SU-DHL-6 (cell line): ENCODE data around the gene EBF3.

ENCODE experiments used
- H2AFZ ChIP-seq: fragments of 200-600 bp; sonication (generic); 2 replicates; pipeline ENCODE4 v1.6.1; 2014; ENCODE audit warnings: low read depth, mild to moderate bottlenecking, moderate library complexity, mixed read lengths, antibody characterized with exemption, low read length; ENCODE audit not compliant: severe bottlenecking
- H3F3A ChIP-seq: fragments of 200-600 bp; shearing (Covaris generic); 2 replicates; pipeline ENCODE4 v1.6.0; 2016; ENCODE audit warnings: antibody characterized with exemption, mild to moderate bottlenecking; ENCODE audit not compliant: insufficient read depth
- H3K27ac ChIP-seq: fragments of 200-600 bp; sonication (generic); 2 replicates; pipeline ENCODE4 v1.5.1; 2016; ENCODE audit warnings: low read depth, mild to moderate bottlenecking, low read length, moderate library complexity, mixed read lengths
- H3K27me3 ChIP-seq: fragments of 200-600 bp; sonication (generic), shearing (Covaris generic); 2 replicates; pipeline ENCODE4 v1.6.0; 2014; ENCODE audit warnings: mild to moderate bottlenecking, low read length
- H3K36me3 ChIP-seq: fragments of 200-600 bp; sonication (generic); 2 replicates; pipeline ENCODE4 v1.6.1; 2014; ENCODE audit warnings: mild to moderate bottlenecking, low read length, mixed read lengths
- H3K4me2 ChIP-seq: fragments of 300-600, 200-600 bp; shearing (Covaris generic), sonication (generic); 2 replicates; pipeline ENCODE4 v1.6.0; 2014; ENCODE audit warnings: low read length, low read depth, mild to moderate bottlenecking; ENCODE audit not compliant: poor library complexity, severe bottlenecking
- H3K4me3 ChIP-seq: fragments of 200-600 bp; sonication (generic); 2 replicates; pipeline ENCODE4 v1.5.1; 2014; ENCODE audit warnings: antibody characterized with exemption, low read length, mild to moderate bottlenecking, mixed read lengths; ENCODE audit not compliant: insufficient read depth, poor library complexity, severe bottlenecking
- H3K79me2 ChIP-seq: fragments of 200-600 bp; sonication (generic); 2 replicates; pipeline ENCODE4 v1.6.1; 2014; ENCODE audit warnings: mild to moderate bottlenecking, low read length, moderate library complexity; ENCODE audit not compliant: insufficient read depth
- H3K9ac ChIP-seq: fragments of 200-600 bp; sonication (generic); 2 replicates; pipeline ENCODE4 v1.7.0; 2014; ENCODE audit warnings: mild to moderate bottlenecking, low read length
- H3K9me2 ChIP-seq: fragments of 200-600 bp; sonication (generic); replicated peaks from 2 replicates; pipeline ENCODE4 v1.6.1; 2014; ENCODE audit warnings: low read length; ENCODE audit not compliant: insufficient read depth
- H3K9me3 ChIP-seq: fragments of 200-600 bp; sonication (generic); 2 replicates; pipeline ENCODE4 v1.6.1; 2014; ENCODE audit warnings: low read length, mixed read lengths; ENCODE audit not compliant: insufficient read depth
- H4K20me1 ChIP-seq: fragments of 200-600 bp; sonication (generic); 2 replicates; pipeline ENCODE4 v1.6.1; 2014; ENCODE audit warnings: low read depth, mild to moderate bottlenecking, antibody characterized with exemption, low read length, moderate library complexity, mixed read lengths
- EZH2phosphoT487 ChIP-seq: fragments of 200-600 bp; sonication (generic), shearing (Covaris generic); conservative IDR thresholded peaks from 2 replicates; pipeline ENCODE4 v1.6.1; 2018; ENCODE audit warnings: mild to moderate bottlenecking, antibody characterized with exemption, low read length, moderate library complexity, mixed read lengths
- TF ChIP-seq, protein P1 (sequence below): fragments of 200-600 bp; sonication (generic); IDR thresholded peaks from one replicate; pipeline ENCODE4 v1.5.1; 2017; ENCODE audit warnings: antibody characterized with exemption, mild to moderate bottlenecking, low read length, moderate library complexity; ENCODE audit not compliant: insufficient read depth, poor library complexity, severe bottlenecking

Gene EBF3

DNA sequence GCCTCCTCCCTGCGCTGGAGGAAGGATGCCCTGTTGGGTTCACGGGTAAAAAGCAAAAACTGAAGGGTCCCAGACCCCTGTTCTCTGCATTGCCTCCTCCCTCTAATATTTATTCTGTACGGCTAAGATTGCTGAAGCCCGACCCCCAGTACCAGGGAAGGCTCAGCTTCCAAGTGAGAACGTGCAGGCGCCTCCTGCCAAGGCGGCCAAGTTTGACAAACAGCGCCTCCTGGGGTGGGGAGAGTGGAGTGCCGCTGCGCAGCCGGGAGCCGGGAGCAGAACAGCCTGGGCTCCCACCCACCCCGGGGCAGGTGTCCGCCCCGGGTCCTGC, 4.7 kb upstream of the EBF3 start:
- no peak overlapping the region for H2AFZ ChIP-seq
- H3K27me3 ChIP-seq: no peaks in the 10 kb centered on the region
- no peak overlapping the region for H3K4me3 ChIP-seq
- H3K27ac ChIP-seq: no peak overlapping the region
- H3K9me2 ChIP-seq: no peaks in the 10 kb centered on the region
- H3K79me2 ChIP-seq: no peaks in the 10 kb centered on the region
- no peaks in the 10 kb centered on the region for H3K9me3 ChIP-seq
- TF ChIP-seq EZH2phosphoT487: no peak
- TF ChIP-seq, protein P1, sequence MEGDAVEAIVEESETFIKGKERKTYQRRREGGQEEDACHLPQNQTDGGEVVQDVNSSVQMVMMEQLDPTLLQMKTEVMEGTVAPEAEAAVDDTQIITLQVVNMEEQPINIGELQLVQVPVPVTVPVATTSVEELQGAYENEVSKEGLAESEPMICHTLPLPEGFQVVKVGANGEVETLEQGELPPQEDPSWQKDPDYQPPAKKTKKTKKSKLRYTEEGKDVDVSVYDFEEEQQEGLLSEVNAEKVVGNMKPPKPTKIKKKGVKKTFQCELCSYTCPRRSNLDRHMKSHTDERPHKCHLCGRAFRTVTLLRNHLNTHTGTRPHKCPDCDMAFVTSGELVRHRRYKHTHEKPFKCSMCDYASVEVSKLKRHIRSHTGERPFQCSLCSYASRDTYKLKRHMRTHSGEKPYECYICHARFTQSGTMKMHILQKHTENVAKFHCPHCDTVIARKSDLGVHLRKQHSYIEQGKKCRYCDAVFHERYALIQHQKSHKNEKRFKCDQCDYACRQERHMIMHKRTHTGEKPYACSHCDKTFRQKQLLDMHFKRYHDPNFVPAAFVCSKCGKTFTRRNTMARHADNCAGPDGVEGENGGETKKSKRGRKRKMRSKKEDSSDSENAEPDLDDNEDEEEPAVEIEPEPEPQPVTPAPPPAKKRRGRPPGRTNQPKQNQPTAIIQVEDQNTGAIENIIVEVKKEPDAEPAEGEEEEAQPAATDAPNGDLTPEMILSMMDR: no peak
- no peaks in the 10 kb centered on the region for H3K36me3 ChIP-seq
- no peaks in the 10 kb centered on the region for H3F3A ChIP-seq
- H3K9ac ChIP-seq: no peak overlapping the region
- H3K4me2 ChIP-seq: no peak overlapping the region
- no peaks in the 10 kb centered on the region for H4K20me1 ChIP-seq

DNA sequence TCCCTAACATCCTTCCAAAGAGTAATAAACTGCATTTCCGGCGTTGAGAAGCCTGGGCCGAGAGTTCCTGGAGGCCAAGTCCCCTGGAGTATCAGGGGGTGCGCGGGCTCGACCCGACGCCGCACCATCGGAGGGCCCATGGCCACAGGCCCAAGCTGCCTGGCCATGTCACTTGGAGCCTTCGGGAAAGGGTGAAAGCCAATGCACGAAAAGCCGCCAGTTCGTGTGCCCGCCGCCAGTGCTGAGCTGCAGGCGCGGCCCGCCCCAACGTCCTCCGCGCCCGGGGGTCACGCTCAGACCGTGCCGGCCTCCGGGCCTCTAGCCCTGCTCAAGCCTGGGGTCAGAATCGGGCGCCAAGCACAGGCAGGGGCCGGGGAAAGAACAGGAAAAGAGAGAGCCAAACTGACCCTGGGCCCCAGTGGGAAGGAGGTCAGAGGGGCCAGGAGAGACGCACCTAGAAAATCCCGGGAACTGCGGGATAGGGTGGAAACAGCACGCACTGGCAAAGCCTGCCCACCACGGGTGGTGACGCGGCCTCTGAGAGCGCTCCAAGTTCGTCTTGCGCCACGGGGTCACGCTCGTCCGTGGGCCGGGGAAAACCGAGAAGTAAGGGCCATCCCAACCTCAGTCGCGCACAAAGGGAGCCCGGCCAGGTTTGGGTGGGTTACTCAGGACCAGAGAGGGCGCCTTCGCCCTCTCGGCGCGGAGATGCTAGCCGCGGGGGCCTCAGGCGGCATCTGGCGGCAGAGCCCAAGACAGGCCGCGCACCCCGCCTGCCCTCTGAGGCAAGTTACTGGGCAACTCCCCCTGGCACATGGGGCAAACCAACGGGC, 4.2 kb upstream of the EBF3 start:
- Histone ChIP-seq H3K27me3 (no peaks in the 10 kb centered on the region), H3K9ac (no peak overlapping the region)

DNA sequence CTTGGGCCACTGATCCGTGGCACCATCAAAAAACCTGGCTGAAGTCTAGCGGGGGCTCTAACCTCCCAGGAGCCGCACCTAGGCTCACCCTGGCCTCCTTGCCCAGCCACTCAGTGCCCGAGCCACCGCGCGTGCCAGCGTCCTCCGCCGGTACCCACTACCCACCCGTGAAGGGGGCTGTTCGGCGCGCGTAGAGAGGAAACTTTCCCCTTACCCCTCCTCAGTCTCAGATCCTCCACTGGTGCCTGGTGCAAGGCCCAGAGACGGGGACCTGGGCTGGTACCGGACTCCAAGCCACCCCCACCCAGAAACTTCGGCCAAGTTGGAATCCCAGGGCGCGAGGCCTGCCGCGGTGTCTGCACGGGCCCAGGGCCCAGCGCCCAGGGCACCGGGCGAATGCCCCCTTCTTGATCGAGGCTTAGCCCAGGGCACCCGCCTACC, 3.5 kb upstream of the EBF3 start:
- Histone ChIP-seq H3K9ac (no peak overlapping the region), H3K9me2 (no peaks in the 10 kb centered on the region), H3K27me3 (no peaks in the 10 kb centered on the region), H4K20me1 (no peaks in the 10 kb centered on the region), H3K79me2 (no peaks in the 10 kb centered on the region), H3K27ac (no peak overlapping the region), H3K4me3 (no peak overlapping the region), H2AFZ (no peak overlapping the region), H3K36me3 (no peaks in the 10 kb centered on the region), H3K4me2 (no peak overlapping the region), H3K9me3 (no peaks in the 10 kb centered on the region), H3F3A (no peaks in the 10 kb centered on the region)
- TF ChIP-seq, protein P1: no peak
- no peak for TF ChIP-seq EZH2phosphoT487

More for the DNA sequence above, 4.2 kb upstream of the EBF3 start:
- Histone ChIP-seq H3K79me2 (no peaks in the 10 kb centered on the region), H4K20me1 (no peaks in the 10 kb centered on the region), H3K27ac (no peak overlapping the region), H3K9me2 (no peaks in the 10 kb centered on the region), H3K4me2 (no peak overlapping the region), H3K9me3 (no peaks in the 10 kb centered on the region), H2AFZ (no peak overlapping the region), H3K36me3 (no peaks in the 10 kb centered on the region), H3K4me3 (no peak overlapping the region), H3F3A (no peaks in the 10 kb centered on the region)
- TF ChIP-seq, protein P1: no peak
- no peak for TF ChIP-seq EZH2phosphoT487
